Measurements from ENCODE around the gene CNGA3.
"Not testable (repeated sequence)": the region's sequence is repeated elsewhere in the genome, so short reads cannot be mapped to it uniquely, and the experiment has no call there.

The CNGA3 gene

GRCh38 chr2:98346311-98347236 lies at the start of gene CNGA3:
CNGA3 (plus strand) TSS chr2:98346456; CDS start chr2:98369976, 23,520 bp downstream.
- DNase-seq (ENCODE audit: low spot score): no peak

- no peak for DNase-seq (ENCODE audit: low spot score)
Measured at GRCh38 chr2:98297817-98298682, 48.2 kb upstream of the CNGA3 start.

- DNase-seq (ENCODE audit: low spot score): no peak
Measured at GRCh38 chr2:98298683-98299164, 47.5 kb upstream of the CNGA3 start.

GRCh38 chr2:98299211-98299905 lies 46.9 kb upstream of the CNGA3 start:
- no peak for DNase-seq (ENCODE audit: low spot score)

DNA sequence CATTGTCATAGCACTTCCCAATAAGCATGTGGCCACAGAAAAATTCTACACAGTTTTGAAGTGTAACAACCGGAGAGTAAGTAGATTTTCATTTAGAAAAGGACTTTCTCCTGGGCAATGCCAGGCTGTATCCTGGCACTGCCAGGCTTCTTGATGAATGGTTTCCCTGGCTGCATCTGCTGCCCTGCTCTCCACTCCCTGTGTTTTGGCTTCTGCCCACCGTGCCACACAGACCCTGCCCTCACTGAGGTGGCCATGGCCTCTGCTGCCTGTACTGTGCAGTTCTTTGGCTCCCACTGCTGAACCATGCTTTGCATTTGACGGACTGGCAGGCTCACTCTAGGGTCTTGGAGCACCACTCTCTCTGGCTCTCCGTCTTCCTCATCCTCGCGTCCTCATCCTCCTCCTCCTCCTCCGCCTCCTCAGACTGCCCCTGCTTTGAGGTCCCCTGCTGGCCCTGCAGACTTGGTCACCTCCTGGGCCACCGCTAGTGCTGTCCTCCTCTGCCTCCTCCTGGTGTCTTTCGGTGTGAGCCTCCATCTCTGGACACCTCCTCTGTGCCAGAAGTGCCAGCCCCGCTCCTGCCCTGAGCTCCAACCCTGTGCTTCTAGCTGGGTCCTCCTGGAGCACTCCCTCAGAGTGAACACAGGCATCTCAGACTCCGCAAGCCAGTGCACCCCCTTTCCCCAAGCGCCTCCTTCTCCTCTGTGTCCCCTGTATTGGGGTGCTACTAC lies 45.9 kb upstream of the CNGA3 start:
- DNase-seq (ENCODE audit: low spot score): no peak

- no peak for DNase-seq (ENCODE audit: low spot score)
Measured at GRCh38 chr2:98301469-98301868, 44.8 kb upstream of the CNGA3 start.

DNA sequence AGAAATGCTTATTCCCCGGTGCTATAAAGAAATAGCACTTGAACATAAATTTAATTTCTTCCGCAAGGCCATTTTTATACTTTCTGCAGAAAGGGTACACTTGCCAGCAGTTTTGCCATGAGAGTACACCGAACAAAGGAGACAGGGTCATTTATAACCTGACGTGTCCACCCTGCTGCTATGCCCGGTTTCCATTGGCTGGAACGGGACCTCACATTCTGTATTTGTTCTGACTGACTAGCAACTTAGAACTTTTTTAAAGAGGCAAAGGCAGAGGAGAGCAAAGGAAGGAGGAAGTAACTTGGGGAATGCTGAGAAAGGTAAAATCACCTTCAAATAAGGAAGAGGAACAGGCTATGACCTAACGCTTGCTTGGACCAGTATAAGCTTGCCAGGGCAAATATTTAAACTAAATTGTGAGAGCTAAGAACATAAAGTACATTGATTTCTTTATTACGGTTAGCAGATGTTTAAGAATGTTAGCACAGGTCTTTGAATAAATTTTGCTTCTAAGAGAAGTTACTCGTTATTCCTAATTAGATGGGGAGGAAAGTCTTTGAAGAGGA lies 39.0 kb upstream of the CNGA3 start:
- DNase-seq (ENCODE audit: low spot score): not testable (repeated sequence)

DNA sequence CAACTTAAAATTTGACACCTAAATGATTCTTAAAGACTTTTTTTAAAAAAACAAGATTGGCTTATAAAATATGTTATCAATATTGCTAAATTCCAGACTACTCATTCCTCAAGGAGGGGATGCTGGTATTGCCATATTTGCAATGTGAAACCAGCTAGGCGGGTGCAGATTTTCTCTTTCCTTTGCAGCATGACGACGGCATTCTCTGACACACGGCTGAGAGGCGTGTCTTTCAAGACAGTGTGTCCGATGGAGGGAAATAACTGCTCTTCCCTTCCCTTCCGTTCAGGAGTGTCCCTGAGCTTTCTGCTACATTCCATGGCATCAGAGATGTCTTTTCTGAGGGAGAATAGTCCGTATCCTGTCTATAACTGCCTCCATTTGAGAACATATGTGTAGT lies 38.2 kb upstream of the CNGA3 start:
- DNase-seq (ENCODE audit: low spot score): no peak

DNA sequence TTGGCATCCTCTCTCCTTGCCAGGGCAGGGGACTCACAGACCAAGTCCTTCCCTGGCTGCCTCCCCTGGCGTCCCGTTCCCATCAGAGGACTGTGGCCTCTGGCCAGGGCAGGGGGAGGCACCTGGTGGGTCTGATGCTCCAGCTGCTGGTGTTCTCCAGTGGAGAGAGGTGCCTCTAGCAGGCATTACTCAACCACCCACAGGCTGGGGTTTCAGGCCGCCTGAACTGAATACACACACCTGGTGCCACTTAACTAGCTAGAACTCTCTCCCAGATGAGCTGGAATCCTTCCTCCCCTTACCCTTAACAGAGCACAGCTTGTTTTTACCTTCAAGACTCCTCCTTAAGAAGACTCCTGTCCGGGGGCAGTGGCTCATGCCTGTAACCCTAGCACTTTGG lies 37.7 kb upstream of the CNGA3 start:
- no peak for DNase-seq (ENCODE audit: low spot score)

DNA sequence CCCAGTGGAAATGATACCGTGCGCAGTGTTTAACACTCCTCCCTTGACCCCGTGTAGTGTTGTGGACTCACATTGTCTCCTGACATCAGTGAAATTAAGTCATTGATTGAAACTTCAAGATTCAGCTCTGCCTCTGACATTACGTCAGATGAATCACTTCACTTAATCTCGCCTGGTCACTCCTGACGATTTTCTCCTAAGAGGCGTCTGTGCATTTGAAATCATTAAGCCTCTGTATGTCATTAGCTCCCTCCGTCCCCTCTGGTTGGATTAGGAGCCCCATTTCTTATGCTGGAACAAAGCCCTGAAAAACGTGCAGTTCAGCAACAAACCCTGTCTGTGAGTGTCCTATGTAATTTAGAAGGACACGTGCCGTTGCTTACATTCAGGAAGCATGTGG lies 36.7 kb upstream of the CNGA3 start:
- no peak for DNase-seq (ENCODE audit: low spot score)

DNA sequence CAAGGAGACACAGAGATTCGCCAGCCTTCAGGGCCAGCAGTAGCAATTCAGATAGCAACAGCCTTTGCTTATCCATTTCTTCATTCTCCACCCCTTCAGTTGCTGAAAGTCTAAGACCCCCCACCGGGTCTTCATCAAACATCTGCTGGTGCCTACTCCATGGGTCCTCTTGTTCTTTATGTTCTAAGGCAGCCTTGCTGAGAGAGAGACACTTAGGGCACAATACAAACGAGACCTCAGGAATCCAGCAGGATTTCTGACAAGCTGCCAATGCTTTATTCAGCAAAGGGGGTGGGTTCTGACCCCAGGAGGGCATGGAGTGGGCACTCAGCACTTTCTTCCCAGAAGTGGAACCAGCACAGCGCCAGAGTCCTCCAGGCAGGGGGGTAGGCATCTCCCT lies 36.2 kb upstream of the CNGA3 start:
- DNase-seq (ENCODE audit: low spot score): no peak

DNA sequence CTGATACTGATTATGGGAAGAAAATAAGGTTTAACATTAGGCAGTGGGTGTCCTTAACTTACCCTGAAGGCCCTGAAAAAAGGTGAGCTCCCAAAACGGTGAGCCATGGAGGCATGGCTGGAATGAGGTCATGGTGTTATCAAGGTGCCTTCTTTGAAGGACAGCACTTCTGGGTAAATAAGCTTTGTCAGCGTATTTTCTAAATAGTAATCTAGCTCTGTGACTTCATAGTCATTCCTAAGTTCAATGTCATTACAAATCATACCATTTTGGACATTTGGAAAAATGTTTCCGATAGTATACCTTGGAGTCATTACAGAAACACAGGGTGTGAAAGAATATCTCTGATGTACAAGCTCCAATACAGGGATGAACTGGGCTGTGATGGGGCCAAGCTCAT lies 35.2 kb upstream of the CNGA3 start:
- DNase-seq (ENCODE audit: low spot score): no peak

- no peak for DNase-seq (ENCODE audit: low spot score)
Measured at GRCh38 chr2:98311771-98312545, 34.3 kb upstream of the CNGA3 start.

DNA sequence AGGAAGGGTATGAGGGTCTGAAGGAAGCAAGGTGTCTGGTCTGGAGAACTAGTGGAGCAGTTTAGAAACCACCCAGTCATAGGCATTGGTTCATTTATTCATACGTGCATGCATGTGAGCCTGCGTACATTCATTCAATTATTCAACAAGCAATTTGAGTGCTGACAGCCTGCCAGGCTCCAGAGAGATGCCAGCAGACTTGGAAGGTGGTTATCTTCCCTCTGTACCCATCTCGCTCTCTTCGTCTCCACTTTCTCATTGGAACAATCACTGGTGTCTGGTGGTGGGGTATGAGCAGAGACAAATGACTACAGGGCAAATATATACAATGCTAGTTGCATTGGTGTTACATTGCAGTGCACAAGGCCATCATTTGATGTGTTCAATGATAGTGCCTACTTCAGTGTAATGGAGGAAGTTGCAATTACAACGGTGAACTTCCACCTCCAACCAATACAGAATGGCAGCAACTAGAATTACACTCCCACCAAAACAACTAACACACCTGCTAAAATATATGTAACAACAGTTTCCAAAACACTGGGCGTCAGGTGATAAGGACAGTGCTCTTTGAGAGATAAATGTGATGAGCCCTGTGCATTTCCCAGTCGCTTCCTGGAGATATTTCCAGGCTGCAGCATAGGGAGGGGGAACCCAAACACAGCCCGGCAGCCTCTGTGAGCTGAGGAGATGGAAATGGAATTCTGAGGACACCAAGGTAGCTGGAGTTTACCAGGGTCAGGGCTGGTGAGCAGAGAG lies 32.6 kb upstream of the CNGA3 start:
- no peak for DNase-seq (ENCODE audit: low spot score)

DNA sequence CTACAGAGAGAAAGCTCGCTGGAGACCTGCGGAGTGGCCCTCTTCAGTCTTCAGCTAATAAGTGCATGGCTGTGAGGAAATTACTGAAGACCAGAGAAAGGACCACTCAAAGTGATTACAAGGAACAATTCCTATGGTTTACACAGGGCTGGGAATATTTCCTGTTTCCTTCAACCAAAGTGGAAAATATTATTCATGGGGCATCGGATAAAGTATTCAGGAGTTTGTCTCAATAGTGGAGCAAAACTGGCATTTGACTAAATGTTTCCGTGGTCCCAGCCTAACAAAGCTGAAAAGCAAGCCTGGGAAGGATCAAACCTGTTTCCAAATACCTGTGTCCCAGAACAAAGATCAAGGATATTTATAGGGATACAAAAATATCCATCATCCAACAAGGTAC lies 32.0 kb upstream of the CNGA3 start:
- DNase-seq (ENCODE audit: low spot score): no peak

DNA sequence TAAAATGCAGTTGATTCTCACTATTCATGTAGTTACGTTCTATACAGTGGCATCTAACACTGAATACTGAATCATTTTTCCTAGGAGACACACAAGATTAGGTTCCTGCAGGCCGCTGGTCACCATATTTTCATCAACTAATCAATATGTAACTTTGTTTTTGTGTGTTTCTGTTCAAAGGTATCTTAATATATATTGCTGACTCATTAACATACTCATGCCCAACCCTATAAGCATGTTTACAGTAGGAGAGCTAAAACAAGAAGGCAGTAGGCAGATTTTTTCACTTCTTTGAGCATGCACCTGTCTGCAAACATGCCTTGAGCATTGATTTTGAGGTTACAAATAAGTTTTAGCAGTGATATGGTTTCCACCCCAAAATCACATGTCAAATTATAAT lies 30.3 kb upstream of the CNGA3 start:
- DNase-seq (ENCODE audit: low spot score): no peak

DNA sequence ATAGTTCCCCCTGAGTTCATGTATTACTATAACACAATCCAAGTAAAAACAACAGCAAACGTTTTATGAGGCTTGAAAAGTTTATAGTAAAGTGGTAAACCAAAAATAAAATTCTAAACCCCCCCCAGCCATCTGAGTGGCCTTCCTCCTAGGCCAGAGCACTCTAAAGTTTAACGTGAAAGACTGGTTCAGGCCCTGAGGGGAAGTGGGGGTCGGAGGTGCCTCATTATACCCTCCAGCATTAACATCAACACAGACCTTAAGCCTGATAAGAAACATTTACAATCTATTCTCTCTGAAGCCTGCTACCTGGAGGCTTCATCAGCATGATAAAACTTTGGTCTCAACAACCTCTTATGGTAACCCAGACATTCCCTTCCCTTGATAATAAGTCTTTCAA lies 29.0 kb upstream of the CNGA3 start:
- no peak for DNase-seq (ENCODE audit: low spot score)

DNA sequence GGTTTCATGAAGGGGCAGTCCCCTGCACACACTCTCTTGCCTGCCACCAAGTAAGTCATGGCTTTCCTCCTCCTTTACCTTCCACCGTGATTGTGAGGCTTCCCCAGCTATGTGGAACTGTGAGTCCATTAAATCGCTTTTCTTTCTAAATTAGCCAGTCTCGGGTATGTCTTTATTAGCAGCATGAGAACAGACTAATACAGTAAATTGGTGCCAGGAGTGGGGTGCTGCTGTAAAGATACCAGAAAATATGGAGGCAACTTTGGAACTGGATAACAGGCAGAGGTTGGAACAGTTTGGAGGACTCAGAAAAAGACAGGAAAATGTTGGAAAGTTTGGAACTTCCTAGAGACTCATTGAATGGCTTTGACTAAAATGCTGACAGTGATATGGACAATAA lies 26.1 kb upstream of the CNGA3 start:
- DNase-seq (ENCODE audit: low spot score): not testable (repeated sequence)

DNA sequence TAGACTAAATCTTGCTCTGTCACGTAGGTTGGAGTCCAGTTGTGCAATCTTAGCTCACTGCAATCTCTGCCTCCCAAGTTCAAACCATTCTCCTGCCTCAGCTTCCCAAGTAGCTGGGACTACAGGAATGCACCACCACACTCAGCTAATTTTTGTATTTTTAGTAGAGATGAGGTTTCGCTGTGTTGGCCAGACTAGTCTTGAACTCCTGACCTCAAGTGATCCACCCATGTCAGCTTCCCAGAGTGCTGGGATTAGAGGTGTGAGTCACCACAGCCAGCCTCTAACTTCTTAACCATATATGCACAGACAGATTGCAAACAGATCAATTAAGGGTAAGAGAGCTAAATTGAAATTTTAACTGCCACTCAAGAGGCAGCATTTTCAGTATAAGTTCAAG lies 22.1 kb upstream of the CNGA3 start:
- no peak for DNase-seq (ENCODE audit: low spot score)

GRCh38 chr2:98327776-98328175 lies 18.5 kb upstream of the CNGA3 start:
- no peak for DNase-seq (ENCODE audit: low spot score)
